DOHH2 (cell line): Measurements from ENCODE around the gene CTTNBP2NL.

ENCODE experiments used
- H3F3A ChIP-seq: fragments of 200-600 bp; sonication (generic), shearing (Covaris generic); 2 replicates; pipeline ENCODE4 v1.6.0; 2016; ENCODE audit warnings: antibody characterized with exemption, mild to moderate bottlenecking; ENCODE audit not compliant: control insufficient read depth, insufficient read depth
- H3K27ac ChIP-seq: fragments of 200-600 bp; sonication (generic); 2 replicates; pipeline ENCODE4 v1.5.1; 2014; ENCODE audit warnings: low read depth, mild to moderate bottlenecking, low read length, moderate library complexity
- H3K27me3 ChIP-seq: fragments of 200-600 bp; sonication (generic); 2 replicates; pipeline ENCODE4 v1.6.1; 2014; ENCODE audit warnings: mild to moderate bottlenecking, low read length, mixed read lengths; ENCODE audit not compliant: control insufficient read depth
- H3K36me3 ChIP-seq: fragments of 200-600 bp; sonication (generic); 2 replicates; pipeline ENCODE4 v1.6.1; 2014; ENCODE audit warnings: mild to moderate bottlenecking, low read length, moderate library complexity, mixed read lengths; ENCODE audit not compliant: control insufficient read depth
- H3K4me1 ChIP-seq: fragments of 200-600 bp; sonication (generic); 2 replicates; pipeline ENCODE4 v1.6.1; 2014; ENCODE audit warnings: mild to moderate bottlenecking, low read length, mixed read lengths; ENCODE audit not compliant: control insufficient read depth
- H3K4me2 ChIP-seq: fragments of 200-600 bp; sonication (generic); 2 replicates; pipeline ENCODE4 v1.6.0; 2014; ENCODE audit warnings: mild to moderate bottlenecking, low read length, moderate library complexity
- H3K4me3 ChIP-seq: fragments of 200-600 bp; sonication (generic); 2 replicates; pipeline ENCODE4 v1.5.1; 2014; ENCODE audit warnings: mild to moderate bottlenecking, low read length, mixed read lengths
- H3K79me2 ChIP-seq: fragments of 200-600 bp; sonication (generic); 2 replicates; pipeline ENCODE4 v1.6.1; 2014; ENCODE audit warnings: mild to moderate bottlenecking, low read length, mixed read lengths; ENCODE audit not compliant: control insufficient read depth
- H3K9me2 ChIP-seq: fragments of 200-600 bp; sonication (generic); replicated peaks from 2 replicates; pipeline ENCODE4 v1.6.1; 2014; ENCODE audit warnings: mild to moderate bottlenecking, low read length, mixed read lengths; ENCODE audit not compliant: control insufficient read depth
- H3K9me3 ChIP-seq: fragments of 200-600 bp; sonication (generic); 2 replicates; pipeline ENCODE4 v1.6.1; 2014; ENCODE audit warnings: antibody characterized with exemption, low read length, mixed read lengths; ENCODE audit not compliant: control insufficient read depth, insufficient read depth
- H4K20me1 ChIP-seq: fragments of 200-600 bp; sonication (generic); 2 replicates; pipeline ENCODE4 v1.6.0; 2014; ENCODE audit warnings: low read depth, mild to moderate bottlenecking, antibody characterized with exemption, low read length, moderate library complexity; ENCODE audit not compliant: control insufficient read depth, insufficient read depth
- CTCF ChIP-seq: fragments of 200-600 bp; sonication (generic); IDR thresholded peaks from one replicate; pipeline ENCODE4 v1.5.1; 2014; ENCODE audit warnings: antibody characterized with exemption, mild to moderate bottlenecking, low read depth, low read length; ENCODE audit not compliant: poor library complexity, severe bottlenecking
- EZH2phosphoT487 ChIP-seq: fragments of 200-600 bp; sonication (generic); IDR thresholded peaks from 2 replicates; pipeline ENCODE4 v1.6.1; 2017; ENCODE audit warnings: borderline replicate concordance, mild to moderate bottlenecking, antibody characterized with exemption, low read length, moderate library complexity, mixed read lengths

Gene CTTNBP2NL

DNA sequence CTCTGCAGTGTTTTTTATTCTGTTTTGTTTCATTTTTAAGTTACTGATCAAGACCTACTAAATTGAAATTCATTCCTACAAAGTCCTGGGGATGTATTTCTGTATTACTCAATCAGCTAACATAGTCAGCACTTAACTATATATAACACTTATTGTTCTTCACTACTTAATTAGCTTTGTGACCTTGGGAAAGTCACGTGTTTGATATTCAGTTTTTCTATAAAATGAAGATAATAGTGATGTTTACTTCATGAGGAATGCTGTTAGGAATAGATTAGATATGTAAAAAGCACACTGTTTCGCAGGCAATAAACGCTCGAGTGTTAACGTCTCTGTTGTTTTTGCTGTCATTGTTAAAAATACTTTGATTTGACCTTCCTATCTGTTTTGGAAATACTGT, 44.6 kb downstream of the CTTNBP2NL start:
- Histone ChIP-seq H4K20me1 (no peaks in the 10 kb centered on the region), H3K27me3 (no peaks in the 10 kb centered on the region), H3K9me2 (no peaks in the 10 kb centered on the region), H3K79me2 (no peaks in the 10 kb centered on the region), H3K9me3 (no peaks in the 10 kb centered on the region), H3K4me1 (peaks cover 9% of the 10 kb centered on the region), H3K36me3 (no peaks in the 10 kb centered on the region), H3K4me2 (no peak overlapping the region), H3K4me3 (no peak overlapping the region), H3F3A (no peaks in the 10 kb centered on the region), H3K27ac (no peak overlapping the region)
- TF ChIP-seq EZH2phosphoT487, result no peak
- TF ChIP-seq CTCF, result no peak

DNA sequence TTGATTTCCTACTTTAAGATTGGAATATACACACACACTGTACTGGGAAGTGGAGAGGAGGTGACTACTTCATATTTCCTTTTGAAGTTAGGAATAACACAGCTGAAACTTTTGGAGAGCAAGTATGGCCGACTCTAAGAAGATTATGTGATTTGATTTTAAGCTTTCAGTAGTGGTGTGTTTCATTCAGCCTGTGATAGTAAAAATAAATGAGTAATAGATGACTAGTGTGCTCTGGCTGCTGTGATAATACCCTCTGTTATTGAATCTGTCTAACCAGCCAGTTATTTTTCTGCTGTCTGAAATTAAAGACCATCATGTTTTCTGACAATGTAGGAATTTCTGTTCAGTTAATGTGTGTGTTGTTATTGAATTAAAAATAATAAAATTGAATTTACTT, 48.3 kb downstream of the CTTNBP2NL start:
- Histone ChIP-seq H3K36me3 (no peaks in the 10 kb centered on the region), H3K9me2 (no peaks in the 10 kb centered on the region), H3F3A (no peaks in the 10 kb centered on the region), H4K20me1 (no peaks in the 10 kb centered on the region), H3K4me3 (no peak overlapping the region), H3K79me2 (no peaks in the 10 kb centered on the region), H3K4me1 (no peaks in the 10 kb centered on the region), H3K4me2 (no peak overlapping the region), H3K27ac (no peak overlapping the region), H3K9me3 (no peaks in the 10 kb centered on the region), H3K27me3 (no peaks in the 10 kb centered on the region)
- TF ChIP-seq EZH2phosphoT487 (no peak), CTCF (no peak)

DNA sequence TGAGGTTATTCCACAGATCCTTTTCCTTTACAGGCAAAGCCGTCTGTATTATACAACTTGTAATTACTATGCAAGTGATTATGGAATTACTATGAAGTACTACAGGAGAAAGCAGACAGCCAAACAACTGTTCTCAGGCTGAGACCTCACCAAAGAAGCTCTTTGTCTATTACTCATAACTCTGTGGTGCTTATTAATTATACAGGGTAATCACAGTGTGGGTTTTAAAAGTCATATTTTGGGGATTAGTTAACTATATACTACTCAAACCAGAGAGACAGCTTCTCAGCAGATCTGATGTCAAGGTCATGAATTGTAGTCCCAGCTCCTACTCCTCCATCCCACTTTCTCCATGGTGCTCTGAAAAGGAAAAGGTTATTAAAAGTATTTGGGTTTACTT, 49.6 kb downstream of the CTTNBP2NL start:
- H3K4me1 ChIP-seq, result no peaks in the 10 kb centered on the region
- no peak overlapping the region for H3K27ac ChIP-seq
- H3K4me3 ChIP-seq, result no peak overlapping the region
- H3K9me2 ChIP-seq, result no peaks in the 10 kb centered on the region
- H3K27me3 ChIP-seq, result no peaks in the 10 kb centered on the region
- no peaks in the 10 kb centered on the region for H3F3A ChIP-seq
- H3K36me3 ChIP-seq, result no peaks in the 10 kb centered on the region
- no peaks in the 10 kb centered on the region for H3K9me3 ChIP-seq
- no peaks in the 10 kb centered on the region for H3K79me2 ChIP-seq
- no peak overlapping the region for H3K4me2 ChIP-seq
- H4K20me1 ChIP-seq, result no peaks in the 10 kb centered on the region
- TF ChIP-seq CTCF, result no peak
- TF ChIP-seq EZH2phosphoT487, result no peak

GRCh38 chr1:112446411-112446810, 50.4 kb downstream of the CTTNBP2NL start:
- no peak overlapping the region for H3K4me3 ChIP-seq
- no peaks in the 10 kb centered on the region for H3K9me2 ChIP-seq
- H3K4me1 ChIP-seq, result no peaks in the 10 kb centered on the region
- no peaks in the 10 kb centered on the region for H3K79me2 ChIP-seq
- H3F3A ChIP-seq, result no peaks in the 10 kb centered on the region
- H3K36me3 ChIP-seq, result no peaks in the 10 kb centered on the region
- H3K27me3 ChIP-seq, result no peaks in the 10 kb centered on the region
- TF ChIP-seq CTCF, result no peak
- TF ChIP-seq EZH2phosphoT487, result no peak
- no peaks in the 10 kb centered on the region for H3K9me3 ChIP-seq
- no peak overlapping the region for H3K4me2 ChIP-seq
- no peaks in the 10 kb centered on the region for H4K20me1 ChIP-seq
- no peak overlapping the region for H3K27ac ChIP-seq
